Naive thymus-derived CD8-positive, alpha-beta T cell (primary cell): Measurements from ENCODE around the gene KLK1. TPM values are rescaled to one million over a fixed set of nuclear protein-coding genes. Genes with fewer than 3 reads are reported as not detected.

Experiments
- polyA plus RNA-seq, 3 donors: library from polyadenylated mRNA; unstranded; fragments of 300-500 nt; fragmentation: Illumina TruSeq; gene quantifications; one replicate each; pipeline ENCODE4 v1.2.3, GENCODE V29; 2021
- total RNA-seq, 8 experiments: library from RNA in 2 of 8; stranded (reverse) in 2 of 8; gene quantifications; one replicate each; pipeline ENCODE4 v1.2.3 and lab custom pipeline; 2021 to 2026

KLK1 gene
- total and polyA plus RNA-seq, 5 experiments from 2014 or later = not detected

Other genes starting within 250 kb of the KLK1 start
- 1 to 10 TPM; 2.7 TPM for gene SYT3, start 183.9 kb downstream of the KLK1 start, total RNA-seq
- 1 to 10 TPM in 1 of 3 donors, under 1 TPM in 2; 0.51 to 1.7 (median 0.51) TPM for gene SYT3, start 183.9 kb downstream of the KLK1 start, polyA plus RNA-seq
- gene C19orf81, start 174.3 kb downstream of the KLK1 start, total RNA-seq = 1 to 10 TPM; 1.9 to 2.4 TPM
- gene C19orf81, start 174.3 kb downstream of the KLK1 start, polyA plus RNA-seq = 1 to 10 TPM; 1.2 to 5.3 (median 1.8) TPM
- gene SHANK1, start 104.0 kb downstream of the KLK1 start, total RNA-seq = under 1 TPM; 0.26 to 0.30 TPM
- under 1 TPM in 2 of 3 donors, not detected in 1; 0.43 to 0.96 TPM for gene SHANK1, start 104.0 kb downstream of the KLK1 start, polyA plus RNA-seq
- gene CLEC11A, start 100.4 kb downstream of the KLK1 start, total RNA-seq = 10 to 100 TPM; 12.4 to 14.0 TPM
- 10 to 100 TPM in 2 of 3 donors, 1 to 10 TPM in 1; 9.4 to 15.8 (median 11.1) TPM for gene CLEC11A, start 100.4 kb downstream of the KLK1 start, polyA plus RNA-seq
- gene GPR32, start 53.3 kb downstream of the KLK1 start, total RNA-seq = not detected
- not detected for gene GPR32, start 53.3 kb downstream of the KLK1 start, polyA plus RNA-seq
- not detected for gene ACP4, start 33.4 kb downstream of the KLK1 start, total RNA-seq
- under 1 TPM in 1 of 3 donors, not detected in 2; 0.14 TPM for gene ACP4, start 33.4 kb downstream of the KLK1 start, polyA plus RNA-seq
- not detected for gene KLK15, start 9.8 kb upstream of the KLK1 start, total RNA-seq
- not detected for gene KLK15, start 9.8 kb upstream of the KLK1 start, polyA plus RNA-seq
- not detected for gene KLK3, start 31.1 kb upstream of the KLK1 start, total RNA-seq
- not detected for gene KLK3, start 31.1 kb upstream of the KLK1 start, polyA plus RNA-seq
- gene KLK2, start 49.7 kb upstream of the KLK1 start, total RNA-seq = not detected
- gene KLK2, start 49.7 kb upstream of the KLK1 start, polyA plus RNA-seq = not detected
- not detected for gene KLK4, start 87.6 kb upstream of the KLK1 start, total RNA-seq
- not detected for gene KLK4, start 87.6 kb upstream of the KLK1 start, polyA plus RNA-seq
- gene KLK5, start 129.3 kb upstream of the KLK1 start, total RNA-seq = not detected
- not detected for gene KLK5, start 129.3 kb upstream of the KLK1 start, polyA plus RNA-seq
- not detected for gene KLK6, start 145.8 kb upstream of the KLK1 start, total RNA-seq
- gene KLK6, start 145.8 kb upstream of the KLK1 start, polyA plus RNA-seq = not detected
- not detected for gene KLK7, start 160.1 kb upstream of the KLK1 start, total RNA-seq
- not detected for gene KLK7, start 160.1 kb upstream of the KLK1 start, polyA plus RNA-seq
- gene KLK8, start 177.8 kb upstream of the KLK1 start, total RNA-seq = not detected
- not detected for gene KLK8, start 177.8 kb upstream of the KLK1 start, polyA plus RNA-seq
- not detected for gene KLK10, start 195.9 kb upstream of the KLK1 start, total RNA-seq
- not detected for gene KLK10, start 195.9 kb upstream of the KLK1 start, polyA plus RNA-seq
- gene KLK11, start 202.8 kb upstream of the KLK1 start, total RNA-seq = not detected
- not detected for gene KLK11, start 202.8 kb upstream of the KLK1 start, polyA plus RNA-seq
- gene KLK12, start 211.2 kb upstream of the KLK1 start, total RNA-seq = not detected
- not detected for gene KLK12, start 211.2 kb upstream of the KLK1 start, polyA plus RNA-seq
- gene KLK13, start 241.3 kb upstream of the KLK1 start, total RNA-seq = not detected
- gene KLK13, start 241.3 kb upstream of the KLK1 start, polyA plus RNA-seq = not detected